ENCODE measurements around the gene CCDC102B.

Gene CCDC102B

DNA sequence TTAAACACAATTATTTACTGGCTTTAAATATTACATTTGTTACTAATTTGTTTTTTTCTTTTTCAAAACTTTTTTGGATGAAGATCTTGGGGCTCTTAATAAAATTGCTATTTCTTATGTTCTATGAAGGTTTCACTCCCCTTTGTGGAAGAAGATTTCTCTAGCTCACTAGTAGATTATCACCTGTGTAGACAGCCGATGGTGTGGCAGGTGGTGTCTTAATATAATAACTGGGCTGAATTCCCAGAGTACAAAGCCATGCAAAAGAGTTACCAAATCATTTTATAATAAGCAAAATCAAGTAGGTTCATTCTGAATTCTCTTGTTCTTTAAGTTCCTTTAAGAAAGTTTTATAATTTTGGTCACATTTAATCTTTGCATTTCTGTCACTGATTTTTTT, 233.7 kb downstream of the CCDC102B start:
- H3K4me3 ChIP-seq (replicated peaks; ENCODE audit: low read depth, low read length), result no peak overlapping the region
- no peak for TF ChIP-seq CTCF (IDR thresholded peaks at IDR 0.05; ENCODE audit: low read length, missing control alignments)
- DNase-seq (ENCODE audit: low read depth), result no peak

- TF ChIP-seq CTCF (IDR thresholded peaks at IDR 0.05; ENCODE audit: low read length, missing control alignments), result no peak
- no peak for DNase-seq (ENCODE audit: low read depth)
- H3K4me3 ChIP-seq (replicated peaks; ENCODE audit: low read depth, low read length), result no peak overlapping the region
Observed at GRCh38 chr18:69032009-69032408, 234.1 kb downstream of the CCDC102B start.

DNA sequence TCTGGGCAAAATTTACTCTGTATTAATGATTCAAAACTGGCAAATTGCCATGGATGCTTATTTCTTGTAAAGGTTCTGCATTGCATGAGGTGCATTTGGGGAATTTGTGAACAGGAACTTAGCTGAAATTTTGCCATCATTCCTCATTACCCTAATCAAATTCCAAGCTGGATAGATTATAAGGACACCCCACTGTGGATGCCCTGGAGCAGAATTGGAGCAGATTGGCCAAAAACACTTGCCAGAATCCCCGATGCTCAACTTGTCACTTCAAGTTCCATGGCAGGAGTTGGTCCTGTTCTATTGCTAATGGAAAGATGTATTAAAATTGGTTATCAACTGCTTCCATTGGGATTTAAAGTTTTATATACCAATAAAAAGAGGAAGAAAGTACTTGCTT, 237.9 kb downstream of the CCDC102B start:
- H3K4me3 ChIP-seq (replicated peaks; ENCODE audit: low read depth, low read length), result no peak overlapping the region
- TF ChIP-seq CTCF (IDR thresholded peaks at IDR 0.05; ENCODE audit: low read length, missing control alignments), result no peak
- DNase-seq (ENCODE audit: low read depth), result no peak

GRCh38 chr18:69044215-69044614, 246.3 kb downstream of the CCDC102B start:
- no peak overlapping the region for H3K4me3 ChIP-seq (replicated peaks; ENCODE audit: low read depth, low read length)
- DNase-seq (ENCODE audit: low read depth), result no peak
- no peak for TF ChIP-seq CTCF (IDR thresholded peaks at IDR 0.05; ENCODE audit: low read length, missing control alignments)

DNA sequence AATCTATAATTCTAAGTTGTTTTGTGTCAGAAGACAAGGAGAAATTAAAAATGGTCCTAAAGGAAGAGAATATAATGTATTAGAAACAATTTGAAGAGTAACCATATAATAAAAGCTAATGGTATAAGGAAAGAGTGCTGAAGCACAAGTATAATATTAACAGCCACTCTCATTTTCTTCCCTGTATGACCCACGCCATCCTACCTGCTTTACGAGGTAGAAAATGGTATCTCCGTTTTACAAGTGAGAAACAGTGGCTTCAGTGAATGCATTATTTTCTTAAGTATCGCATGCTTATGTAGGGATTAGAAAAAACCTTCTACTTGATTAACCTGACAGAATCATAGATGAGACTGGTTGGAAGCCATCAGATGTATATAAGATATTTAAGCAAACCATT, 266.2 kb downstream of the CCDC102B start:
- no peak for TF ChIP-seq CTCF (IDR thresholded peaks at IDR 0.05; ENCODE audit: low read length, missing control alignments)
- H3K4me3 ChIP-seq (replicated peaks; ENCODE audit: low read depth, low read length), result no peak overlapping the region
- no peak for DNase-seq (ENCODE audit: low read depth)

DNA sequence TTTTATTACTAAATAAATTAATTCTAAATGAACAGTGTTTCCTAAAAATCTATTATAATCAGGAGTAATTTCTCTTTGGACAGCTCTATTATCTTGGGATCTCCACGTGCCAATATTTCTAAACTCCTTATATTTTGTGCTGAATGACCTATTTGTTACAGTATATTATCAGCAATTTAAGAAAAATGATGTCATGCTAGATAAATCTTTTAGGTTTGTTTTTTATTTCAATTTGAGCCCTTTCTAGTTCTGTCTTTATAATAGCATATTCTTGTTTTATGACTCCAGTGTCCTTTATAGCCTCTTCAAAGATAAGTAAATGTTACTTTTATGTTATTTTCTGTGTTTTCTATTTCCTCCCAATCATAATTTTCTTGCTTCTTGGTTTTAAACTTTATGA, 269.2 kb downstream of the CCDC102B start:
- no peak overlapping the region for H3K4me3 ChIP-seq (replicated peaks; ENCODE audit: low read depth, low read length)
- DNase-seq (ENCODE audit: low read depth), result no peak
- no peak for TF ChIP-seq CTCF (IDR thresholded peaks at IDR 0.05; ENCODE audit: low read length, missing control alignments)

DNA sequence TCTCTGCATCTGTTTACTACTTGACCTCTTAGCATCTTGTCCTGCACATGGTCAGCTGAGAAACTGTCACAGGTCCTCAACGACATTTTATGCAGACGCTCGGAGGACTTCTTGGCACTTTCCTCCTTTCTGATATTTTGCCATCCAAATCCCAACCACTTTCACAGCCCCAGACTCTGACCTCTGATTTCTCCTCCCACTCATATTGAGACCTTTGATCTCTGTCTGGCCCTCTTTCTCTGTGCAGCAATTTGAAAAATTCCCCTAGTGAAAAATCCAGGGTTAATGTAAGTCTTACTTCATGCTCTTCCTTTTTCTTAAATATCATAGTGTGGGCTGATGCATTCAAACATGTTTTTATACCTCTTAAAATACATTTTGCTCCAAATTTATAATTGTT, 273.8 kb downstream of the CCDC102B start:
- no peak for TF ChIP-seq CTCF (IDR thresholded peaks at IDR 0.05; ENCODE audit: low read length, missing control alignments)
- DNase-seq (ENCODE audit: low read depth), result no peak
- H3K4me3 ChIP-seq (replicated peaks; ENCODE audit: low read depth, low read length), result no peak overlapping the region
